ENCODE results near the gene OR8G1. TPM values are rescaled to one million over a fixed set of nuclear protein-coding genes. Genes with fewer than 3 reads are reported as not detected.

Gene OR8G1
- total RNA-seq, 1 experiment from 2014 or later: not detected

DNA sequence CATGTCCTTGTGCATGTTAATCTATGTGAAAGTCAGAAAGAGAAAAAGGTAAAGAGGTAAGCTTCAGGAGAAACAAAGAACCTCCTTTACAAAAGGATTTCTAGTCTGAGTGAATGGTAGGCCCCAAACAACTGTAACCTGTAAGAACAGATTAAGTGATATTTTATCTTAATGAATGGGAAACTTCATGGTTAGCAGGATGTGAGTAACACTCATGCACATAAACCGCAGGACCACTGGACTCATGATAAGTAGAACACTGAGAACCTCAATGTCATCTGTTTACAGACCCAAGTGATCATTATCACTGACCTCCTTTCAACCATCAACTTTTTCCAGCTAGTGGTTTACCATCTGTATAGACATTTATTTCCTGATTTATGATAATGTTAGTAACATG is 35.2 kb downstream of the OR8G1 start:
- no peak overlapping the region for H3K4me2 ChIP-seq (ENCODE audit: insufficient read depth, insufficient read length, low read length)

More for the DNA sequence above, 35.2 kb downstream of the OR8G1 start:
- Mint-ChIP-seq H3K36me3 (ENCODE audit: insufficient read depth in 1 of 3, low read depth in 3 of 3) (no peaks in the 10 kb centered on the region; a peak in 3 of 7 replicates), H3K27ac (no peak overlapping the region; a peak in 1 of 7 replicates), H3K27me3 (ENCODE audit: low read depth) (no peaks in the 10 kb centered on the region; the same call in 1 of the 2 replicates), H3K4me1 (peaks cover 18 to 20% of the 10 kb centered on the region in 2 experiments), H3K9me3 (peaks cover under 1% of the 10 kb centered on the region in 2 experiments; a peak in 1 of 5 replicates), H3K4me3 (no peak overlapping the region)
- TF ChIP-seq, protein P1, sequence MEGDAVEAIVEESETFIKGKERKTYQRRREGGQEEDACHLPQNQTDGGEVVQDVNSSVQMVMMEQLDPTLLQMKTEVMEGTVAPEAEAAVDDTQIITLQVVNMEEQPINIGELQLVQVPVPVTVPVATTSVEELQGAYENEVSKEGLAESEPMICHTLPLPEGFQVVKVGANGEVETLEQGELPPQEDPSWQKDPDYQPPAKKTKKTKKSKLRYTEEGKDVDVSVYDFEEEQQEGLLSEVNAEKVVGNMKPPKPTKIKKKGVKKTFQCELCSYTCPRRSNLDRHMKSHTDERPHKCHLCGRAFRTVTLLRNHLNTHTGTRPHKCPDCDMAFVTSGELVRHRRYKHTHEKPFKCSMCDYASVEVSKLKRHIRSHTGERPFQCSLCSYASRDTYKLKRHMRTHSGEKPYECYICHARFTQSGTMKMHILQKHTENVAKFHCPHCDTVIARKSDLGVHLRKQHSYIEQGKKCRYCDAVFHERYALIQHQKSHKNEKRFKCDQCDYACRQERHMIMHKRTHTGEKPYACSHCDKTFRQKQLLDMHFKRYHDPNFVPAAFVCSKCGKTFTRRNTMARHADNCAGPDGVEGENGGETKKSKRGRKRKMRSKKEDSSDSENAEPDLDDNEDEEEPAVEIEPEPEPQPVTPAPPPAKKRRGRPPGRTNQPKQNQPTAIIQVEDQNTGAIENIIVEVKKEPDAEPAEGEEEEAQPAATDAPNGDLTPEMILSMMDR (conservative IDR thresholded peaks at IDR 0.05): no peak
- Histone ChIP-seq H3K27ac (ENCODE audit: insufficient read length, low read depth, low read length) (no peak overlapping the region), H2BK5ac (ENCODE audit: insufficient read length, low read length) (no peak overlapping the region), H4K91ac (ENCODE audit: insufficient read length, low read depth, low read length) (no peak overlapping the region), H3K23ac (ENCODE audit: insufficient read length, low read depth, low read length) (no peak overlapping the region), H3K23me2 (ENCODE audit: insufficient read length, low read depth, low read length, poor library complexity, severe bottlenecking) (no peaks in the 10 kb centered on the region), H3K56ac (ENCODE audit: insufficient read length, low read depth, low read length) (no peak overlapping the region), H3K27me3 (ENCODE audit: insufficient read depth, low read length) (no peaks in the 10 kb centered on the region), H2BK20ac (ENCODE audit: low read depth, low read length, poor library complexity, severe bottlenecking) (no peak overlapping the region), H3K18ac (ENCODE audit: insufficient read length, low read depth, low read length) (no peak overlapping the region), H3K9me3 (ENCODE audit: control insufficient read depth, low read depth, low read length) (no peaks in the 10 kb centered on the region), H3T11ph (ENCODE audit: low read length) (no peak overlapping the region), H2BK12ac (ENCODE audit: insufficient read length, low read depth, low read length) (no peak overlapping the region), H3K79me2 (ENCODE audit: insufficient read depth, low read length) (no peaks in the 10 kb centered on the region), H3K14ac (ENCODE audit: insufficient read depth, low read length) (no peak overlapping the region), H3K79me1 (ENCODE audit: insufficient read depth, low read depth, low read length, poor library complexity, severe bottlenecking) (no peaks in the 10 kb centered on the region), H3K4ac (ENCODE audit: low read depth, low read length) (no peak overlapping the region), H4K20me1 (ENCODE audit: control insufficient read depth, insufficient read depth, insufficient read length) (no peaks in the 10 kb centered on the region), H3K9ac (ENCODE audit: extremely low read depth, insufficient read length, low read length) (no peak overlapping the region), H2AK5ac (ENCODE audit: insufficient read length, low read length) (no peak overlapping the region), H2BK120ac (ENCODE audit: low read depth, low read length, poor library complexity, severe bottlenecking) (no peak overlapping the region), H2BK15ac (ENCODE audit: low read depth, low read length) (no peak overlapping the region), H2AFZ (ENCODE audit: low read length) (no peak overlapping the region), H3K4me1 (ENCODE audit: insufficient read depth, low read length) (peaks cover 3% of the 10 kb centered on the region; the same call in 1 of the 2 replicates), H4K8ac (replicated peaks; ENCODE audit: insufficient read length, low read depth, low read length) (no peak overlapping the region), H4K5ac (ENCODE audit: insufficient read length, low read depth, low read length) (no peak overlapping the region)
- DNase-seq: no peak
- no CpG with 5 or more reads among the region's 1 CpG for WGBS (ENCODE audit: extremely low coverage, insufficient read length, low lambda C conversion rate)
